ENCODE data around the gene C16orf82.

- TF ChIP-seq POLR2A (IDR thresholded peaks at IDR 0.05) (no peak), CTCF (IDR thresholded peaks at IDR 0.05) (no peak)
Measured at GRCh38 chr16:27114006-27114405, 47.3 kb downstream of the C16orf82 start.

Data from lower leg skin (tissue), 3 donors.